GM12878 (cell line): ENCODE data around the gene ANXA5.

Experiments used
- CTCF ChIP-seq, 3 experiments: IDR thresholded peaks in 2 of 3; conservative IDR thresholded peaks in 1 of 3; 2 replicates each; pipeline ENCODE4 v1.5.1; 2011; ENCODE audit warnings: low read depth in 3 of 3, low read length in 3 of 3, mild to moderate bottlenecking in 3 of 3, control low read depth in 2 of 3, moderate library complexity in 2 of 3, inconsistent platforms in 1 of 3, mixed read lengths in 1 of 3; ENCODE audit not compliant: control insufficient read depth in 2 of 3, insufficient read depth in 1 of 3; ENCODE audit errors: extremely low read depth in 1 of 3
- DPF2 ChIP-seq: fragments of 450-650 bp; IDR thresholded peaks from 2 replicates; pipeline ENCODE4 v1.6.1; 2017; ENCODE audit warnings: mild to moderate bottlenecking
- HDAC6 ChIP-seq: fragments of 200-600 bp; sonication (generic); IDR thresholded peaks from one replicate; pipeline ENCODE4 v1.8.0; 2017; ENCODE audit warnings: antibody characterized with exemption; ENCODE audit not compliant: unreplicated experiment
- MAX ChIP-seq: IDR thresholded peaks from 2 replicates; pipeline ENCODE4 v1.6.1; 2012; ENCODE audit warnings: low read depth, low read length, improper control_type of control experiment
- MTA3 ChIP-seq: IDR thresholded peaks from 2 replicates; pipeline ENCODE4 v1.6.1; 2012; ENCODE audit warnings: low read length, inconsistent platforms, borderline replicate concordance
- POLR2A ChIP-seq: IDR thresholded peaks from 2 replicates; pipeline ENCODE4 v1.6.1; 2011; ENCODE audit warnings: low read depth, mild to moderate bottlenecking, low read length

- no peak for TF ChIP-seq CTCF (IDR thresholded peaks at IDR 0.05 in 2 of 3, conservative IDR thresholded peaks at IDR 0.05 in 1 of 3; ENCODE audit: control insufficient read depth in 2 of 3, extremely low read depth in 1 of 3, insufficient read depth in 1 of 3, low read depth in 3 of 3, low read length in 3 of 3)
- no peak for TF ChIP-seq POLR2A
- no peak for TF ChIP-seq DPF2
- TF ChIP-seq MAX: no peak
- TF ChIP-seq HDAC6: no peak
- no peak for TF ChIP-seq MTA3
Observed at GRCh38 chr4:121717680-121718237, 21.0 kb upstream of the ANXA5 start.
